GM19395 (cell line): Measurements from ENCODE around the gene LRAT.
"Not testable (repeated sequence)": the region's sequence is repeated elsewhere in the genome, so short reads cannot be mapped to it uniquely, and the experiment has no call there.

Experiments used
- ATAC-seq: cut with Tn5 transposase; IDR thresholded peaks from one replicate; pipeline ENCODE4 v1.9.1; 2021; ENCODE audit warnings: mild to moderate bottlenecking, moderate library complexity; ENCODE audit not compliant: unreplicated experiment

Gene LRAT

GRCh38 chr4:154743683-154744340 is at the start of gene LRAT:
Gene LRAT, plus strand, starts transcription at chr4:154744000. Its CDS starts 327 bp downstream, at chr4:154744327.
- peak; percentile 52 for ATAC-seq

- no peak for ATAC-seq
Measured at GRCh38 chr4:154707877-154708276, 35.9 kb upstream of the LRAT start.

- no peak for ATAC-seq
Measured at GRCh38 chr4:154709550-154709949, 34.2 kb upstream of the LRAT start.

GRCh38 chr4:154711522-154711921 is 32.3 kb upstream of the LRAT start:
- ATAC-seq: no peak

- ATAC-seq: no peak
Measured at GRCh38 chr4:154714339-154715040, 29.3 kb upstream of the LRAT start.

GRCh38 chr4:154719087-154719486 is 24.7 kb upstream of the LRAT start:
- ATAC-seq: no peak

GRCh38 chr4:154720123-154720522 is 23.7 kb upstream of the LRAT start:
- ATAC-seq: peak; percentile 84

GRCh38 chr4:154720618-154721267 is 23.1 kb upstream of the LRAT start:
- no peak for ATAC-seq

GRCh38 chr4:154722262-154722661 is 21.5 kb upstream of the LRAT start:
- ATAC-seq: no peak

- ATAC-seq: not testable (repeated sequence)
Measured at GRCh38 chr4:154723601-154724000, 20.2 kb upstream of the LRAT start.

GRCh38 chr4:154727540-154727939 is 16.3 kb upstream of the LRAT start:
- ATAC-seq: no peak

GRCh38 chr4:154731756-154732155 is 12.0 kb upstream of the LRAT start:
- no peak for ATAC-seq

GRCh38 chr4:154732669-154733068 is 11.1 kb upstream of the LRAT start:
- ATAC-seq: no peak

GRCh38 chr4:154736770-154737169 is 7.0 kb upstream of the LRAT start:
- no peak for ATAC-seq

GRCh38 chr4:154738426-154738825 is 5.4 kb upstream of the LRAT start:
- no peak for ATAC-seq

GRCh38 chr4:154739111-154739510 is 4.7 kb upstream of the LRAT start:
- no peak for ATAC-seq

- ATAC-seq: no peak
Measured at GRCh38 chr4:154740462-154740861, 3.3 kb upstream of the LRAT start.

GRCh38 chr4:154741131-154741665 is 2.6 kb upstream of the LRAT start:
- no peak for ATAC-seq

- no peak for ATAC-seq
Measured at GRCh38 chr4:154741922-154742850, 1.6 kb upstream of the LRAT start.

GRCh38 chr4:154744341-154744926 is 634 bp downstream of the LRAT start:
- no peak for ATAC-seq
